ENCODE measurements around the gene TPST2.

The TPST2 gene

GRCh38 chr22:26581633-26582168, 8.2 kb downstream of the TPST2 start:
- DNase-seq (ENCODE audit: extremely low read depth in 1 of 2, low read depth in 1 of 2) = no peak

GRCh38 chr22:26581026-26581425, 8.9 kb downstream of the TPST2 start:
- no peak for DNase-seq (ENCODE audit: extremely low read depth in 1 of 2, low read depth in 1 of 2)

GRCh38 chr22:26580240-26580962, 9.5 kb downstream of the TPST2 start:
- no peak for DNase-seq (ENCODE audit: extremely low read depth in 1 of 2, low read depth in 1 of 2)

GRCh38 chr22:26579331-26579886, 10.5 kb downstream of the TPST2 start:
- DNase-seq (ENCODE audit: extremely low read depth in 1 of 2, low read depth in 1 of 2) = no peak

- no peak for DNase-seq (ENCODE audit: extremely low read depth in 1 of 2, low read depth in 1 of 2)
Observed at GRCh38 chr22:26577081-26577480, 12.9 kb downstream of the TPST2 start.

- no peak for DNase-seq (ENCODE audit: extremely low read depth in 1 of 2, low read depth in 1 of 2)
Observed at GRCh38 chr22:26576026-26576680, 13.8 kb downstream of the TPST2 start.

GRCh38 chr22:26574001-26574723, 15.8 kb downstream of the TPST2 start:
- DNase-seq (ENCODE audit: extremely low read depth in 1 of 2, low read depth in 1 of 2) = no peak

GRCh38 chr22:26573026-26573662, 16.8 kb downstream of the TPST2 start:
- DNase-seq (ENCODE audit: extremely low read depth in 1 of 2, low read depth in 1 of 2) = no peak

GRCh38 chr22:26570864-26571525, 18.9 kb downstream of the TPST2 start:
- DNase-seq (ENCODE audit: extremely low read depth in 1 of 2, low read depth in 1 of 2) = no peak

- DNase-seq (ENCODE audit: extremely low read depth in 1 of 2, low read depth in 1 of 2) = no peak
Observed at GRCh38 chr22:26570115-26570514, 19.8 kb downstream of the TPST2 start.

- no peak for DNase-seq (ENCODE audit: extremely low read depth in 1 of 2, low read depth in 1 of 2)
Observed at GRCh38 chr22:26568207-26568706, 21.7 kb downstream of the TPST2 start.

GRCh38 chr22:26567610-26568009, 22.3 kb downstream of the TPST2 start:
- no peak for DNase-seq (ENCODE audit: extremely low read depth in 1 of 2, low read depth in 1 of 2)

GRCh38 chr22:26566994-26567393, 22.9 kb downstream of the TPST2 start:
- DNase-seq (ENCODE audit: extremely low read depth in 1 of 2, low read depth in 1 of 2) = no peak

GRCh38 chr22:26565889-26566288, 24.0 kb downstream of the TPST2 start:
- DNase-seq (ENCODE audit: extremely low read depth in 1 of 2, low read depth in 1 of 2) = no peak

- no peak for DNase-seq (ENCODE audit: extremely low read depth in 1 of 2, low read depth in 1 of 2)
Observed at GRCh38 chr22:26565181-26565580, 24.8 kb downstream of the TPST2 start.

- DNase-seq (ENCODE audit: extremely low read depth in 1 of 2, low read depth in 1 of 2) = no peak
Observed at GRCh38 chr22:26564672-26565071, 25.3 kb downstream of the TPST2 start.

GRCh38 chr22:26564181-26564580, 25.8 kb downstream of the TPST2 start:
- no peak for DNase-seq (ENCODE audit: extremely low read depth in 1 of 2, low read depth in 1 of 2)

- no peak for DNase-seq (ENCODE audit: extremely low read depth in 1 of 2, low read depth in 1 of 2)
Observed at GRCh38 chr22:26563022-26563421, 26.9 kb downstream of the TPST2 start.

GRCh38 chr22:26561756-26562417, 28.0 kb downstream of the TPST2 start:
- DNase-seq (ENCODE audit: extremely low read depth in 1 of 2, low read depth in 1 of 2) = no peak

Measured in activated CD8-positive, alpha-beta memory T cell treated with anti-CD3 and anti-CD28 coated beads for 1 hour (primary cell).